Esophagus muscularis mucosa (tissue), 4 donors: Measurements from ENCODE around the gene SP100.

ENCODE experiments used
- CTCF ChIP-seq, 3 experiments: fragments of 200-600 bp in 2 of 3; fragments of 450-650 bp in 1 of 3; sonication (generic) in 2 of 3; IDR thresholded peaks; one replicate each; pipeline ENCODE4 v1.5.1; 2017 to 2019; ENCODE audit warnings: antibody characterized with exemption in 3 of 3, mild to moderate bottlenecking in 2 of 3, moderate library complexity in 1 of 3
- EP300 ChIP-seq: sonication (generic); formaldehyde crosslinking; IDR thresholded peaks from one replicate; pipeline ENCODE4 v1.6.1; 2017; ENCODE audit warnings: antibody characterized with exemption
- POLR2A ChIP-seq: fragments of 450-650 bp; IDR thresholded peaks from one replicate; pipeline ENCODE4 v1.6.1; 2017; ENCODE audit warnings: antibody characterized with exemption, moderate library complexity, mild to moderate bottlenecking, low read depth
- POLR2AphosphoS5 ChIP-seq, 2 donors: sonication (generic); formaldehyde crosslinking; IDR thresholded peaks; one replicate each; pipeline ENCODE4 v1.6.1; 2017; ENCODE audit warnings: antibody characterized with exemption in 2 of 2

GRCh38 chr2:230413479-230413878, 2.5 kb upstream of the SP100 start:
- TF ChIP-seq POLR2A (no peak), CTCF (IDR thresholded peaks at IDR 0.05) (no peak), POLR2AphosphoS5 (IDR thresholded peaks at IDR 0.05) (no peak), EP300 (no peak)
